H1 (cell line): ENCODE results near the gene HIBADH. TPM values are rescaled to one million over a fixed set of nuclear protein-coding genes. Genes with fewer than 3 reads are reported as not detected.

Source experiments
- CTCF ChIA-PET: fragments of 300-600 bp; sonication (Branson Sonifier 250); formaldehyde crosslinking; loops from one replicate; lab custom pipeline; 2021; ENCODE audit not compliant: partially characterized antibody; lab: Charles Lee
- POLR2A ChIA-PET: fragments of 300-600 bp; sonication (Branson Sonifier 250); formaldehyde crosslinking; loops from one replicate; lab custom pipeline; 2021; ENCODE audit warnings: inconsistent platforms; ENCODE audit not compliant: partially characterized antibody; lab: Charles Lee
- DNase-seq, 2 experiments: peaks; one replicate each; pipeline versions ENCODE4 v3.0.0 to v3.0.0-alpha.2; 2010 to 2022; ENCODE audit warnings: low spot score in 2 of 2, low read depth in 1 of 2, mixed read lengths in 1 of 2
- FAIRE-seq: peaks from 2 replicates; lab custom pipeline; 2011; peaks lifted over from hg19 to GRCh38; lab: Jason Lieb, UNC
- H2AFZ ChIP-seq: 2 replicates; pipeline ENCODE4 v1.8.1; 2012; ENCODE audit warnings: low read length, inconsistent platforms
- H2AK5ac ChIP-seq: 2 replicates; pipeline ENCODE4 v1.6.1; 2013; ENCODE audit warnings: low read depth, low read length
- H2BK120ac ChIP-seq: replicated peaks from 2 replicates; pipeline ENCODE3; 2013; ENCODE audit warnings: low read depth, low read length, inconsistent platforms
- H2BK12ac ChIP-seq: 2 replicates; pipeline ENCODE4 v1.6.1; 2013; ENCODE audit warnings: low read depth, low read length
- H2BK15ac ChIP-seq: 2 replicates; pipeline ENCODE4 v1.6.1; 2013; ENCODE audit warnings: low read length
- H2BK20ac ChIP-seq: 2 replicates; pipeline ENCODE4 v1.6.1; 2013; ENCODE audit warnings: low read length
- H2BK5ac ChIP-seq: 2 replicates; pipeline ENCODE4 v1.6.1; 2013; ENCODE audit warnings: low read depth, low read length
- H3K14ac ChIP-seq: 2 replicates; pipeline ENCODE4 v1.6.1; 2013; ENCODE audit warnings: inconsistent platforms; ENCODE audit not compliant: insufficient read length
- H3K18ac ChIP-seq: 2 replicates; pipeline ENCODE4 v1.6.1; 2013; ENCODE audit warnings: low read length; ENCODE audit errors: extremely low read depth
- H3K23ac ChIP-seq: 2 replicates; pipeline ENCODE4 v1.6.1; 2013; ENCODE audit warnings: inconsistent platforms; ENCODE audit not compliant: insufficient read length
- H3K23me2 ChIP-seq: 2 replicates; pipeline ENCODE4 v1.6.1; 2013; ENCODE audit warnings: low read depth, low read length
- H3K27ac ChIP-seq: 2 replicates; pipeline ENCODE4 v1.6.1; 2011; ENCODE audit warnings: low read depth, low read length, inconsistent platforms
- H3K27me3 ChIP-seq, 4 experiments: replicated peaks in 1 of 4; 1 replicate in 1 of 4; 2 replicates in 3 of 4; pipeline versions ENCODE4 v1.6.1 to v1.8.1; 2011 to 2013; ENCODE audit warnings: low read length in 3 of 4, mild to moderate bottlenecking in 3 of 4, inconsistent platforms in 2 of 4, mixed read lengths in 2 of 4, moderate library complexity in 1 of 4; ENCODE audit not compliant: control insufficient read depth in 3 of 4, insufficient read depth in 3 of 4; ENCODE audit errors: extremely low read depth in 1 of 4
- H3K36me3 ChIP-seq, 4 experiments: 2 replicates each; pipeline versions ENCODE4 v1.6.1 to v1.8.1; 2011 to 2013; ENCODE audit warnings: mild to moderate bottlenecking in 4 of 4, low read length in 3 of 4, moderate library complexity in 2 of 4, control low read depth in 1 of 4, inconsistent platforms in 1 of 4; ENCODE audit not compliant: insufficient read depth in 4 of 4, control insufficient read depth in 2 of 4
- H3K4ac ChIP-seq: replicated peaks from 2 replicates; pipeline ENCODE3; 2013; ENCODE audit warnings: low read length, low read depth, mixed read lengths, inconsistent platforms; ENCODE audit not compliant: insufficient read length
- H3K4me1 ChIP-seq, 4 experiments: replicated peaks in 1 of 4; 1 replicate in 1 of 4; 2 replicates in 3 of 4; pipeline versions ENCODE4 v1.6.1 to v1.8.1; 2011 to 2013; ENCODE audit warnings: low read length in 3 of 4, inconsistent platforms in 2 of 4, mixed read lengths in 1 of 4; ENCODE audit not compliant: insufficient read depth in 4 of 4, control insufficient read depth in 3 of 4
- H3K4me2 ChIP-seq, 2 experiments: 2 replicates each; pipeline versions ENCODE4 v1.6.1 to v1.8.1; 2011 to 2013; ENCODE audit warnings: low read depth in 2 of 2, low read length in 2 of 2, control low read depth in 1 of 2, inconsistent platforms in 1 of 2, mild to moderate bottlenecking in 1 of 2; ENCODE audit not compliant: insufficient read depth in 1 of 2
- H3K4me3 ChIP-seq, 4 experiments: fragments of 200-600, 300-600 bp in 1 of 4; sonication (generic), shearing (Covaris generic), sonication (Bioruptor Twin) in 1 of 4; 2 replicates each; pipeline versions ENCODE4 v1.5.1 to v1.8.1; 2011 to 2016; ENCODE audit warnings: low read length in 4 of 4, low read depth in 3 of 4, control low read depth in 2 of 4, inconsistent platforms in 2 of 4, mild to moderate bottlenecking in 2 of 4, mixed read lengths in 1 of 4, moderate library complexity in 1 of 4; ENCODE audit not compliant: insufficient read depth in 2 of 4; ENCODE audit errors: extremely low read depth in 1 of 4
- H3K56ac ChIP-seq: replicated peaks from 2 replicates; pipeline ENCODE3; 2013; ENCODE audit warnings: low read depth, mild to moderate bottlenecking, mixed read lengths, low read length, inconsistent platforms; ENCODE audit not compliant: insufficient read length
- H3K79me1 ChIP-seq: 2 replicates; pipeline ENCODE4 v1.6.1; 2013; ENCODE audit warnings: low read depth, low read length, control low read depth
- H3K79me2 ChIP-seq, 2 experiments: 2 replicates each; pipeline versions ENCODE4 v1.6.1 to v1.8.1; 2012 to 2013; ENCODE audit warnings: low read length in 2 of 2, mild to moderate bottlenecking in 2 of 2, inconsistent platforms in 1 of 2; ENCODE audit not compliant: insufficient read depth in 2 of 2, control insufficient read depth in 1 of 2
- H3K9ac ChIP-seq, 4 experiments: replicated peaks in 1 of 4; 1 replicate in 1 of 4; 2 replicates in 3 of 4; pipeline versions ENCODE4 v1.6.1 to v1.8.1; 2011 to 2013; ENCODE audit warnings: low read depth in 3 of 4, low read length in 3 of 4, control low read depth in 2 of 4, mild to moderate bottlenecking in 2 of 4, moderate library complexity in 2 of 4, inconsistent platforms in 1 of 4; ENCODE audit errors: extremely low read depth in 1 of 4
- H3K9me3 ChIP-seq, 2 experiments: 2 replicates each; pipeline versions ENCODE4 v1.6.1 to v1.8.1; 2012 to 2013; ENCODE audit warnings: mild to moderate bottlenecking in 2 of 2, moderate library complexity in 2 of 2, control low read depth in 1 of 2, inconsistent platforms in 1 of 2, low read depth in 1 of 2, low read length in 1 of 2, mixed read lengths in 1 of 2; ENCODE audit not compliant: insufficient read depth in 2 of 2
- H4K20me1 ChIP-seq, 2 experiments: replicated peaks in 1 of 2; 2 replicates each; pipeline versions ENCODE3 to v1.8.1; 2011 to 2013; ENCODE audit warnings: inconsistent platforms in 2 of 2, low read length in 2 of 2, mild to moderate bottlenecking in 1 of 2; ENCODE audit not compliant: insufficient read depth in 2 of 2, control insufficient read depth in 1 of 2
- H4K5ac ChIP-seq: 2 replicates; pipeline ENCODE4 v1.6.1; 2013; ENCODE audit warnings: low read length, low read depth, mixed read lengths, inconsistent platforms; ENCODE audit not compliant: insufficient read length
- H4K8ac ChIP-seq: 2 replicates; pipeline ENCODE4 v1.8.0; 2013; ENCODE audit warnings: mild to moderate bottlenecking, moderate library complexity, low read length, inconsistent platforms; ENCODE audit not compliant: insufficient read depth; ENCODE audit errors: extremely low read depth
- H4K91ac ChIP-seq: replicated peaks from 2 replicates; pipeline ENCODE3; 2013; ENCODE audit warnings: low read length, mixed read lengths, inconsistent platforms; ENCODE audit not compliant: insufficient read length
- CEBPB ChIP-seq: IDR thresholded peaks from 2 replicates; pipeline ENCODE4 v1.6.1; 2012; ENCODE audit warnings: low read depth, low read length
- CHD1 ChIP-seq: IDR thresholded peaks from 2 replicates; pipeline ENCODE4 v1.6.1; 2012; ENCODE audit warnings: low read depth, low read length, improper control_type of control experiment
- CHD2 ChIP-seq: IDR thresholded peaks from 2 replicates; pipeline ENCODE4 v1.6.1; 2012; ENCODE audit warnings: low read length, improper control_type of control experiment
- CTBP2 ChIP-seq: IDR thresholded peaks from 2 replicates; pipeline ENCODE4 v1.7.0; 2011; ENCODE audit warnings: borderline replicate concordance, mild to moderate bottlenecking, moderate library complexity, mixed read lengths, low read length; ENCODE audit not compliant: insufficient read depth, insufficient read length
- EP300 ChIP-seq, 2 experiments: IDR thresholded peaks; 1 replicate in 1 of 2; 2 replicates in 1 of 2; pipeline ENCODE4 v1.6.1; 2011 to 2012; ENCODE audit warnings: low read depth in 2 of 2, low read length in 2 of 2, mild to moderate bottlenecking in 2 of 2, borderline replicate concordance in 1 of 2, inconsistent platforms in 1 of 2, moderate library complexity in 1 of 2
- FOSL1 ChIP-seq: IDR thresholded peaks from 2 replicates; pipeline ENCODE4 v1.6.1; 2011; ENCODE audit warnings: mild to moderate bottlenecking, low read depth, low read length, moderate library complexity; ENCODE audit not compliant: insufficient read depth
- HDAC2 ChIP-seq, 2 experiments: fragments of 300-600 bp in 1 of 2; sonication (generic) in 1 of 2; IDR thresholded peaks; 2 replicates each; pipeline ENCODE4 v1.6.1; 2011 to 2012; ENCODE audit warnings: low read depth in 2 of 2, low read length in 2 of 2, mild to moderate bottlenecking in 2 of 2, moderate library complexity in 2 of 2, borderline replicate concordance in 1 of 2, inconsistent platforms in 1 of 2
- SP2 ChIP-seq: IDR thresholded peaks from 2 replicates; pipeline ENCODE4 v1.6.1; 2012; ENCODE audit warnings: mild to moderate bottlenecking, low read length, inconsistent platforms
- SP4 ChIP-seq: IDR thresholded peaks from 2 replicates; pipeline ENCODE4 v1.6.1; 2012; ENCODE audit warnings: low read length, inconsistent platforms
- TAF1 ChIP-seq: IDR thresholded peaks from 2 replicates; pipeline ENCODE4 v1.6.1; 2011; ENCODE audit warnings: mild to moderate bottlenecking, low read depth, low read length
- TCF12 ChIP-seq: IDR thresholded peaks from 2 replicates; pipeline ENCODE4 v1.6.1; 2011; ENCODE audit warnings: low read depth, mild to moderate bottlenecking, low read length
- ZNF274 ChIP-seq: IDR thresholded peaks from 2 replicates; pipeline ENCODE4 v1.7.0; 2012; ENCODE audit warnings: low read length, borderline replicate concordance; ENCODE audit errors: extremely low read depth
- WGBS, 2 experiments: shearing (Covaris generic) in 1 of 2; methylation state at CpG; one replicate each; pipeline versions ENCODE4 v1.1.6 to v1.1.7; 2013 to 2015; ENCODE audit warnings: low lambda C conversion rate in 2 of 2, mixed read lengths in 2 of 2, inconsistent platforms in 1 of 2, low coverage in 1 of 2, missing lambda C conversion rate in 1 of 2; ENCODE audit not compliant: insufficient replicate concordance in 2 of 2, insufficient coverage in 1 of 2, insufficient read length in 1 of 2; ENCODE audit errors: extremely low coverage in 1 of 2, missing lambda C conversion rate in 1 of 2; 5-methylcytosine and 5-hydroxymethylcytosine counted together
- polyA plus RNA-seq, 7 experiments: library from polyadenylated mRNA; depleted of rRNA in 3 of 7; stranded (reverse) in 5 of 7; unstranded in 2 of 7; fragments of >200 nt in 5 of 7; fragments of 200-250 nt in 2 of 7; gene quantifications; 1 replicate in 5 of 7; 2 replicates in 1 of 7; 4 replicates in 1 of 7; pipeline versions ENCODE4 v1.2.1 to v1.2.3, GENCODE V29; 2011 to 2013; ENCODE audit warnings: missing spikeins in 2 of 7, mixed read lengths in 2 of 7
- total RNA-seq: library from RNA; stranded (reverse); fragmentation: NEBNext Ultra II Directional; extraction: Animal tissue kit (Norgen Biotek cat#: 25700); gene quantifications from 2 replicates; pipeline ENCODE4 v1.2.1, GENCODE V29; 2021
- TF ChIP-seq, protein P1 (sequence below): IDR thresholded peaks from 2 replicates; pipeline ENCODE4 v1.6.1; 2011; ENCODE audit warnings: low read length, improper control_type of control experiment

HIBADH gene
- total and polyA plus RNA-seq, 2 of the 8 experiments (the other 6 are each of a cell fraction or from before 2014, with no cell fraction given): 30.1 to 39.5 TPM

DNA sequence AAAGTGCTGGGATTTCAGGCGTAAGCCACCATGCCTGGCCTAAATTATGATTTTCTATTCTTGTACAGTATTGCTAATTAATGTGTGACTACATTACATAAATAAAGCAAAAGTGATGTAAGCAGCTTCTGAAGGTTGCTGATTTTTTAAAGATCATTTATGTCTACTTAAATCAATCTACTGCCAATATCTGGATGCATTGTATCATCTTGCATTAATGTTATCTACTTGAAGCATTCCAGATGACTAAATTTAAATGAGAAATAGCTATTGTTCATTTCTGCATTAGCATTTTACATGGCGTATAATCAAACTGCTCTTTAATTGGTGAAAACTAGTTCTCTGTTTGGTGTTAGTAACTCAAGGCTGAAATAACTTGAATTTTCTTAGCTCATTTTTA is 37.1 kb upstream of the HIBADH start:
- no peak overlapping the region for H3K4me3 ChIP-seq
- FAIRE-seq (no peak), DNase-seq (no peak)
- no peak overlapping the region for H3K4ac ChIP-seq
- no peaks in the 10 kb centered on the region for H3K36me3 ChIP-seq
- H3K14ac ChIP-seq: no peak overlapping the region
- ChIA-PET POLR2A (no interaction called here), CTCF (interaction anchor here (0.7 to 1.6 kb wide), 4 partner anchors 90 to 237 kb away, joined by 3 to 5 read pairs (median 3); no protein-coding TSS in a partner anchor)
- H4K91ac ChIP-seq: no peak overlapping the region
- no peak overlapping the region for H2AFZ ChIP-seq
- H4K5ac ChIP-seq: no peak overlapping the region
- H3K4me2 ChIP-seq: no peak overlapping the region
- H3K27me3 ChIP-seq: no peaks in the 10 kb centered on the region
- no peak overlapping the region for H3K27ac ChIP-seq
- no peak overlapping the region for H2BK15ac ChIP-seq
- no peaks in the 10 kb centered on the region for H3K23me2 ChIP-seq
- H2AK5ac ChIP-seq: no peak overlapping the region
- no peak overlapping the region for H3K56ac ChIP-seq
- H3K18ac ChIP-seq: no peak overlapping the region
- no peaks in the 10 kb centered on the region for H3K79me2 ChIP-seq
- no peaks in the 10 kb centered on the region for H3K4me1 ChIP-seq
- H3K23ac ChIP-seq: no peak overlapping the region
- H3K79me1 ChIP-seq: no peaks in the 10 kb centered on the region
- no peak overlapping the region for H4K8ac ChIP-seq
- no peaks in the 10 kb centered on the region for H3K9me3 ChIP-seq
- no peak overlapping the region for H2BK120ac ChIP-seq
- H2BK20ac ChIP-seq: no peak overlapping the region
- WGBS, 2 experiments: 83% methylated on average over 2 of the region's 2 CpGs; no CpG with 5 or more reads in 1 of the 2 experiments
- H3K9ac ChIP-seq: no peak overlapping the region
- H2BK5ac ChIP-seq: no peak overlapping the region
- no peak overlapping the region for H2BK12ac ChIP-seq
- no peaks in the 10 kb centered on the region for H4K20me1 ChIP-seq
- TF ChIP-seq CHD2 (no peak), EP300 (IDR thresholded peaks at IDR 0.05; ENCODE audit: borderline replicate concordance in 1 of 2, low read depth in 2 of 2, low read length in 2 of 2) (no peak), ZNF274 (no peak), CTBP2 (no peak), TCF12 (no peak), TAF1 (no peak), SP4 (no peak), SP2 (no peak), CEBPB (no peak), FOSL1 (no peak), HDAC2 (IDR thresholded peaks at IDR 0.05; ENCODE audit: borderline replicate concordance in 1 of 2, low read depth in 2 of 2, low read length in 2 of 2) (no peak), CHD1 (no peak)
- TF ChIP-seq, protein P1, sequence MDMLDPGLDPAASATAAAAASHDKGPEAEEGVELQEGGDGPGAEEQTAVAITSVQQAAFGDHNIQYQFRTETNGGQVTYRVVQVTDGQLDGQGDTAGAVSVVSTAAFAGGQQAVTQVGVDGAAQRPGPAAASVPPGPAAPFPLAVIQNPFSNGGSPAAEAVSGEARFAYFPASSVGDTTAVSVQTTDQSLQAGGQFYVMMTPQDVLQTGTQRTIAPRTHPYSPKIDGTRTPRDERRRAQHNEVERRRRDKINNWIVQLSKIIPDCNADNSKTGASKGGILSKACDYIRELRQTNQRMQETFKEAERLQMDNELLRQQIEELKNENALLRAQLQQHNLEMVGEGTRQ: no peak
